HEK293T (cell line): ENCODE measurements around the gene CNTLN.

ENCODE experiments used
- FOXK2 ChIP-seq: fragments of 450-650 bp; IDR thresholded peaks from 2 replicates; pipeline ENCODE4 v1.6.1; 2016; ENCODE audit warnings: mild to moderate bottlenecking
- TARDBP ChIP-seq: fragments of 450-650 bp; IDR thresholded peaks from 2 replicates; pipeline ENCODE4 v1.6.1; 2016
- TF ChIP-seq, protein P1 (sequence below): fragments of 450-650 bp; IDR thresholded peaks from 2 replicates; pipeline ENCODE4 v1.6.1; 2016

DNA sequence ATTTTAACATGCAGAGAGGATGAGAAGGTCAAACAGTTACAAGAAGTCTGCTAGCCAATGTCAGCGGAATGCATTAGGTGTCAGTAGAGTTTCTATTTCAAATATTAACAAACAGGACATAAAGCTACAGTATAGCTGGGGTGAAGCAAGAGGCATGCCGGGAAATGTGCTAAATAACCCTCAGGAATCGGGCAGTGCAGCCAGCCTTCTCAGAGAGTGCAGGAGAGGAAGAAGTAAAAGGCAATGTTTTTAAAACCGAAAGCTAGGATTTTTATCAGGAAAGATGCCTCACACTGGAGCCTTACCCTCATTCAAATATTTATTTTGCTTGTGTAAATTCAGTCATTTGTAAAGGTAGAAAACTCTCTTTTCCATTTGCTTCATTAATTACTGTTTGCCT lies 384.9 kb downstream of the CNTLN start:
- TF ChIP-seq, protein P1, sequence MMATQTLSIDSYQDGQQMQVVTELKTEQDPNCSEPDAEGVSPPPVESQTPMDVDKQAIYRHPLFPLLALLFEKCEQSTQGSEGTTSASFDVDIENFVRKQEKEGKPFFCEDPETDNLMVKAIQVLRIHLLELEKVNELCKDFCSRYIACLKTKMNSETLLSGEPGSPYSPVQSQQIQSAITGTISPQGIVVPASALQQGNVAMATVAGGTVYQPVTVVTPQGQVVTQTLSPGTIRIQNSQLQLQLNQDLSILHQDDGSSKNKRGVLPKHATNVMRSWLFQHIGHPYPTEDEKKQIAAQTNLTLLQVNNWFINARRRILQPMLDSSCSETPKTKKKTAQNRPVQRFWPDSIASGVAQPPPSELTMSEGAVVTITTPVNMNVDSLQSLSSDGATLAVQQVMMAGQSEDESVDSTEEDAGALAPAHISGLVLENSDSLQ, result no peak
- TF ChIP-seq TARDBP, result no peak
- TF ChIP-seq FOXK2, result no peak
